ENCODE data around the gene HSPA2. TPM values are rescaled to one million over a fixed set of nuclear protein-coding genes. Genes with fewer than 3 reads are reported as not detected.
"Not testable (repeated sequence)": the region's sequence is repeated elsewhere in the genome, so short reads cannot be mapped to it uniquely, and the experiment has no call there.

The HSPA2 gene
- total RNA-seq, 4 donors from 2014 or later, result 103 to 165 (median 138) TPM

GRCh38 chr14:64549016-64549415, 8.5 kb downstream of the HSPA2 start:
- intact Hi-C loops (cut with DNase I; ENCODE audit: low total_unique reads), result no loop called here
- no peak overlapping the region for H3K4me3 ChIP-seq (ENCODE audit: low read depth, poor library complexity, severe bottlenecking)
- no peak for DNase-seq (ENCODE audit: low spot score in 2 of 2)
- 52 to 58% methylated on average over 1 of the region's 1 CpG for WGBS, 2 donors
- TF ChIP-seq POLR2A (IDR thresholded peaks at IDR 0.05), result no peak
- TF ChIP-seq CTCF (IDR thresholded peaks at IDR 0.05), result no peak

GRCh38 chr14:64549791-64550620, 9.5 kb downstream of the HSPA2 start, which contains the start of gene PPP1R36:
Gene PPP1R36 (plus strand): TSS chr14:64549961. CDS start chr14:64549998, 37 bp downstream.
- peak in 1 of 2 donors; percentile 90 for DNase-seq (ENCODE audit: low spot score in 2 of 2)
- no peak for TF ChIP-seq CTCF (IDR thresholded peaks at IDR 0.05)
- 4 to 7% methylated on average over 50 to 51 of the region's 54 CpGs for WGBS, 2 donors
- intact Hi-C loops (cut with DNase I; ENCODE audit: low total_unique reads), result no loop called here
- H3K4me3 ChIP-seq (ENCODE audit: low read depth, poor library complexity, severe bottlenecking), result peak within 1 kb of the TSS; percentile 18

GRCh38 chr14:64550621-64551333, 10.2 kb downstream of the HSPA2 start:
- intact Hi-C loops (cut with DNase I; ENCODE audit: low total_unique reads), result no loop called here
- 34 to 42% methylated on average over 7 of the region's 7 CpGs for WGBS, 2 donors
- no peak for DNase-seq (ENCODE audit: low spot score in 2 of 2)
- no peak for TF ChIP-seq POLR2A (IDR thresholded peaks at IDR 0.05)
- no peak for TF ChIP-seq CTCF (IDR thresholded peaks at IDR 0.05)
- no peak overlapping the region for H3K4me3 ChIP-seq (ENCODE audit: low read depth, poor library complexity, severe bottlenecking)

GRCh38 chr14:64554556-64554955, 14.0 kb downstream of the HSPA2 start:
- TF ChIP-seq CTCF (IDR thresholded peaks at IDR 0.05) (no peak), POLR2A (IDR thresholded peaks at IDR 0.05) (no peak)
- no peak for DNase-seq (ENCODE audit: low spot score in 2 of 2)
- WGBS, 2 donors, result 63 to 65% methylated on average over 4 of the region's 4 CpGs
- intact Hi-C loops (cut with DNase I; ENCODE audit: low total_unique reads), result no loop called here
- H3K4me3 ChIP-seq (ENCODE audit: low read depth, poor library complexity, severe bottlenecking), result no peak overlapping the region

GRCh38 chr14:64556526-64556925, 16.0 kb downstream of the HSPA2 start:
- WGBS, 2 donors, result 93 to 94% methylated on average over 5 of the region's 5 CpGs
- H3K4me3 ChIP-seq (ENCODE audit: low read depth, poor library complexity, severe bottlenecking), result no peak overlapping the region
- DNase-seq (ENCODE audit: low spot score in 2 of 2), result no peak
- intact Hi-C loops (cut with DNase I; ENCODE audit: low total_unique reads), result no loop called here
- TF ChIP-seq POLR2A (IDR thresholded peaks at IDR 0.05), result no peak
- TF ChIP-seq CTCF (IDR thresholded peaks at IDR 0.05), result no peak

- WGBS, 2 donors, result 89 to 94% methylated on average over 2 of the region's 2 CpGs
These were observed 17.7 kb downstream of the HSPA2 start for GRCh38 chr14:64558216-64558615.

More at GRCh38 chr14:64558216-64558615, 17.7 kb downstream of the HSPA2 start:
- DNase-seq (ENCODE audit: low spot score in 2 of 2); H3K4me3 ChIP-seq (ENCODE audit: low read depth, poor library complexity, severe bottlenecking); intact Hi-C loops (cut with DNase I; ENCODE audit: low total_unique reads): not testable (repeated sequence)
